Measurements from ENCODE around the gene NRIP2. TPM values are rescaled to one million over a fixed set of nuclear protein-coding genes. Genes with fewer than 3 reads are reported as not detected.
A peak's percentile ranks its signal among the peaks of the same experiment; 100 is the strongest.
"Not testable (repeated sequence)": the region's sequence is repeated elsewhere in the genome, so short reads cannot be mapped to it uniquely, and the experiment has no call there.

The NRIP2 gene
- total RNA-seq, 1 experiment from 2014 or later, result not detected

DNA sequence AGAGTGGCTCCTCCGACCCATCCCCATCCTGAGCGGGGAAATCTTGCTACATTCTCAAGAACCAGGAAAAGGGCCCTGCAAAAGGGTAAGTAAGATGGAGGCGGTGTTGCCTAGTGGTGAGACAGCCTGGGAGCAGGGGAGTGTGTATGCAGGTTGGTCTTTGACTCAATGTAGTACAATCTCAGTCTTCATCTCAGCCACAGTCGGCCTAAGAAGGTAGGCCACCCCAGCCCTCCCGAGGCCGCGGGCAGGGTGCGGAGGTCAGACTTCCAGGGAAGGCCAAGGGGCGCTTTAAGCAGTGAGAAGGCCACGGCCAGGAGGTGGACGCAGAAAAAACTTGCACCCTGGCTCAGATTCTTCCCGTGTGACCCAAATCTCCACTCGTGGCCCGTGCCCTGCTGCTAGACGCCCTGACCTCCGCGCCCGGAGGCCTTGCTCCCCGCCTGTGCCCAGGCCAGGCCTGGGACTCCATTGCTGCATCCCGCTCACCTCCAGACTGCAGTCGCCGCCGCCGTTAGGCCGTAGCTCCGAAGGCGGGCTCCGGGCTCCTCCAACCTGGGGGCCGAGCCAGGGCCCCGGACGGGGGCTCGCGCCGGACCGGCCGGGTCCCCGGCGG is 41.7 kb upstream of the NRIP2 start:
- Histone ChIP-seq H3K9me3 (ENCODE audit: control insufficient read depth, insufficient read depth, low read depth, low read length) (no peaks in the 10 kb centered on the region), H3K4me1 (ENCODE audit: control insufficient read depth, insufficient read depth, low read length) (peaks cover 7% of the 10 kb centered on the region), H3K4me3 (ENCODE audit: low read depth in 2 of 2, low read length in 2 of 2) (peak overlapping the region; percentile 83 to 95), H3K36me3 (ENCODE audit: control insufficient read depth, insufficient read depth, low read length) (peaks cover 5% of the 10 kb centered on the region), H3K27me3 (ENCODE audit: control insufficient read depth, insufficient read depth, low read length) (no peaks in the 10 kb centered on the region), H3K27ac (ENCODE audit: low read length) (peak overlapping the region; percentile 96)
- peak; percentile 85 for ATAC-seq
- POLR2A ChIA-PET, result interaction anchor here (0.7 kb wide), 1 partner anchor 96 kb away, joined by 9 read pairs; no protein-coding TSS in a partner anchor
- BruUV-seq (replicated peaks), result no TSS peak
- intact Hi-C loops (cut with micrococcal nuclease; ENCODE audit: unreplicated experiment), result no loop called here
- DNase-seq (ENCODE audit: low read depth, low spot score), result no peak
- CTCF ChIA-PET, result interaction anchor here (0.8 kb wide), 1 partner anchor 197 kb away, joined by 3 read pairs; no protein-coding TSS in a partner anchor
- TF ChIP-seq, protein P1, sequence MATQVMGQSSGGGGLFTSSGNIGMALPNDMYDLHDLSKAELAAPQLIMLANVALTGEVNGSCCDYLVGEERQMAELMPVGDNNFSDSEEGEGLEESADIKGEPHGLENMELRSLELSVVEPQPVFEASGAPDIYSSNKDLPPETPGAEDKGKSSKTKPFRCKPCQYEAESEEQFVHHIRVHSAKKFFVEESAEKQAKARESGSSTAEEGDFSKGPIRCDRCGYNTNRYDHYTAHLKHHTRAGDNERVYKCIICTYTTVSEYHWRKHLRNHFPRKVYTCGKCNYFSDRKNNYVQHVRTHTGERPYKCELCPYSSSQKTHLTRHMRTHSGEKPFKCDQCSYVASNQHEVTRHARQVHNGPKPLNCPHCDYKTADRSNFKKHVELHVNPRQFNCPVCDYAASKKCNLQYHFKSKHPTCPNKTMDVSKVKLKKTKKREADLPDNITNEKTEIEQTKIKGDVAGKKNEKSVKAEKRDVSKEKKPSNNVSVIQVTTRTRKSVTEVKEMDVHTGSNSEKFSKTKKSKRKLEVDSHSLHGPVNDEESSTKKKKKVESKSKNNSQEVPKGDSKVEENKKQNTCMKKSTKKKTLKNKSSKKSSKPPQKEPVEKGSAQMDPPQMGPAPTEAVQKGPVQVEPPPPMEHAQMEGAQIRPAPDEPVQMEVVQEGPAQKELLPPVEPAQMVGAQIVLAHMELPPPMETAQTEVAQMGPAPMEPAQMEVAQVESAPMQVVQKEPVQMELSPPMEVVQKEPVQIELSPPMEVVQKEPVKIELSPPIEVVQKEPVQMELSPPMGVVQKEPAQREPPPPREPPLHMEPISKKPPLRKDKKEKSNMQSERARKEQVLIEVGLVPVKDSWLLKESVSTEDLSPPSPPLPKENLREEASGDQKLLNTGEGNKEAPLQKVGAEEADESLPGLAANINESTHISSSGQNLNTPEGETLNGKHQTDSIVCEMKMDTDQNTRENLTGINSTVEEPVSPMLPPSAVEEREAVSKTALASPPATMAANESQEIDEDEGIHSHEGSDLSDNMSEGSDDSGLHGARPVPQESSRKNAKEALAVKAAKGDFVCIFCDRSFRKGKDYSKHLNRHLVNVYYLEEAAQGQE (IDR thresholded peaks at IDR 0.05; ENCODE audit: insufficient read depth in 1 of 2, low read depth in 2 of 2, low read length in 1 of 2), result no peak
- TF ChIP-seq POLR2AphosphoS5 (IDR thresholded peaks at IDR 0.05; ENCODE audit: low read depth, low read length) (no peak), SIN3A (IDR thresholded peaks at IDR 0.05; ENCODE audit: borderline replicate concordance, insufficient read depth, low read depth, low read length) (peak; percentile 39; the same call in 1 of the 2 replicates)
- in situ Hi-C loops (cut with HindIII; ENCODE audit: low pct_unique_long_range_greater_than_20kb, low sequenced_read_pairs), result no loop called here

DNA sequence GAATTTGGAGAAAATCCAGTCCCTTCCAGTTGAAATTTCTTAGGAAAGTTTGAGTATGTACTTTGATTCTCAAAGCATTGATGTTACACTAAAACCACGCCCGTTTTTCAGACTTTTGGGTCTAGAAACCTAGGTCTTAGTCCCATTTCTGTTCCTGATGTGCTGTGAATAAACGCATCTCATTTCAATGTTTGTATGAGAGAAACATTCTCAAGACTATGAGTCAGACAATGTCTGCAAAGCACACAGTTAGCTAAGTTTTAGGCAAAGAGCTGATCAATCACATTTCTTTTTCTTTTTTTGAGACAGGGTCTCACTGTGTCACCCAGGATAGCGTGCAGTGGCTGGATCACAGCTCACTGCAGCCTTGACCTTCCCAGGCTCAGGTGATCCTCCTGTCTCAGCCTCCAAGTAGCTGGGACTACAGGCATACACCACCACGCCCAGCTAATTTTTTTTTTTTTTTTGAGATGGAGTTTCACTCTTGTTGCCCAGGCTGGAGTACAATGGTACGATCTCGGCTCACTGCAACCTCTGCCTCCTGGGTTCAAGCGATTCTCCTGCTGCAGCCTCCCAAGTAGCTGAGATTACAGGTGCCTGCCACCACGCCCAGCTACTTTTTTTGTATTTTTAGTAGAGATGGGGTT is 34.3 kb upstream of the NRIP2 start:
- DNase-seq (ENCODE audit: low read depth, low spot score); intact Hi-C loops (cut with micrococcal nuclease; ENCODE audit: unreplicated experiment); H3K27me3 ChIP-seq (ENCODE audit: control insufficient read depth, insufficient read depth, low read length); in situ Hi-C loops (cut with HindIII; ENCODE audit: low pct_unique_long_range_greater_than_20kb, low sequenced_read_pairs); H3K4me1 ChIP-seq (ENCODE audit: control insufficient read depth, insufficient read depth, low read length); ATAC-seq; H3K36me3 ChIP-seq (ENCODE audit: control insufficient read depth, insufficient read depth, low read length); H3K4me3 ChIP-seq (ENCODE audit: low read depth in 2 of 2, low read length in 2 of 2); H3K9me3 ChIP-seq (ENCODE audit: control insufficient read depth, insufficient read depth, low read depth, low read length); BruUV-seq (replicated peaks); H3K27ac ChIP-seq (ENCODE audit: low read length): not testable (repeated sequence)
- POLR2A ChIA-PET, result interaction anchor here (0.7 kb wide), 1 partner anchor 24 kb away, joined by 7 read pairs; no protein-coding TSS in a partner anchor
- CTCF ChIA-PET, result interaction anchor here (0.6 to 0.7 kb wide), 2 partner anchors 22 to 76 kb away, joined by 3 to 4 read pairs; no protein-coding TSS in a partner anchor

DNA sequence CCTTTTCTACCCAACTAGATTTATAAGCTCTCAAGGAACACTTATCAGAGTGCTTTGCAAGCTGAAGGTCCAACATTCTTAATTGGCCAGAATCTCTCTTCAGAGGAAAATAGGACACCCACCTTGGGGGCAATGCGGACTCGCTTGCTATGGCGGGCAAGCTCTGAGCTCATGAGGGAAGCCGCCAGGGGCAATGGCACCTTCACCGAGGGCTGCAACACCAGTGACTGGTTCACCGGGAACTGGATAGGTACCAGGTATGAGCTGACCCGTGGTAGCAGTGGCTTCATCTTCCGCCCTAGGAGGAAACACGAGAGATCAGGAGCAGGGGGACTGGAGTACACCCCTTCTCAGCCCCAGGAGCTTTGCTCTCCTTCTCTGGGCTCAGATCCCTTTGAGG is 29.4 kb upstream of the NRIP2 start:
- no peak for DNase-seq (ENCODE audit: low read depth, low spot score)
- no peak for TF ChIP-seq TCF7L2 (IDR thresholded peaks at IDR 0.05; ENCODE audit: low read depth, low read length)
- TF ChIP-seq POLR2AphosphoS5 (IDR thresholded peaks at IDR 0.05; ENCODE audit: low read depth, low read length), result no peak
- TF ChIP-seq, protein P2, sequence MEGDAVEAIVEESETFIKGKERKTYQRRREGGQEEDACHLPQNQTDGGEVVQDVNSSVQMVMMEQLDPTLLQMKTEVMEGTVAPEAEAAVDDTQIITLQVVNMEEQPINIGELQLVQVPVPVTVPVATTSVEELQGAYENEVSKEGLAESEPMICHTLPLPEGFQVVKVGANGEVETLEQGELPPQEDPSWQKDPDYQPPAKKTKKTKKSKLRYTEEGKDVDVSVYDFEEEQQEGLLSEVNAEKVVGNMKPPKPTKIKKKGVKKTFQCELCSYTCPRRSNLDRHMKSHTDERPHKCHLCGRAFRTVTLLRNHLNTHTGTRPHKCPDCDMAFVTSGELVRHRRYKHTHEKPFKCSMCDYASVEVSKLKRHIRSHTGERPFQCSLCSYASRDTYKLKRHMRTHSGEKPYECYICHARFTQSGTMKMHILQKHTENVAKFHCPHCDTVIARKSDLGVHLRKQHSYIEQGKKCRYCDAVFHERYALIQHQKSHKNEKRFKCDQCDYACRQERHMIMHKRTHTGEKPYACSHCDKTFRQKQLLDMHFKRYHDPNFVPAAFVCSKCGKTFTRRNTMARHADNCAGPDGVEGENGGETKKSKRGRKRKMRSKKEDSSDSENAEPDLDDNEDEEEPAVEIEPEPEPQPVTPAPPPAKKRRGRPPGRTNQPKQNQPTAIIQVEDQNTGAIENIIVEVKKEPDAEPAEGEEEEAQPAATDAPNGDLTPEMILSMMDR (IDR thresholded peaks at IDR 0.05), result no peak
- no peak for TF ChIP-seq SIN3A (IDR thresholded peaks at IDR 0.05; ENCODE audit: borderline replicate concordance, insufficient read depth, low read depth, low read length)
- TF ChIP-seq, protein P1 (IDR thresholded peaks at IDR 0.05; ENCODE audit: insufficient read depth in 1 of 2, low read depth in 2 of 2, low read length in 1 of 2), result no peak
- ChIA-PET CTCF (interaction anchor here (0.9 kb wide), 1 partner anchor 9 kb away, joined by 3 read pairs; no protein-coding TSS in a partner anchor), POLR2A (no interaction called here)
- H3K27ac ChIP-seq (ENCODE audit: low read length), result no peak overlapping the region
- ATAC-seq, result no peak
- H3K4me3 ChIP-seq (ENCODE audit: low read depth in 2 of 2, low read length in 2 of 2), result no peak overlapping the region
- H3K36me3 ChIP-seq (ENCODE audit: control insufficient read depth, insufficient read depth, low read length), result peaks cover 3% of the 10 kb centered on the region
- intact Hi-C loops (cut with micrococcal nuclease; ENCODE audit: unreplicated experiment) (no loop called here), in situ Hi-C loops (cut with HindIII; ENCODE audit: low pct_unique_long_range_greater_than_20kb, low sequenced_read_pairs) (no loop called here)
- H3K27me3 ChIP-seq (ENCODE audit: control insufficient read depth, insufficient read depth, low read length), result no peaks in the 10 kb centered on the region
- BruUV-seq (replicated peaks), result no TSS peak
- H3K9me3 ChIP-seq (ENCODE audit: control insufficient read depth, insufficient read depth, low read depth, low read length), result no peaks in the 10 kb centered on the region
- no peaks in the 10 kb centered on the region for H3K4me1 ChIP-seq (ENCODE audit: control insufficient read depth, insufficient read depth, low read length)

DNA sequence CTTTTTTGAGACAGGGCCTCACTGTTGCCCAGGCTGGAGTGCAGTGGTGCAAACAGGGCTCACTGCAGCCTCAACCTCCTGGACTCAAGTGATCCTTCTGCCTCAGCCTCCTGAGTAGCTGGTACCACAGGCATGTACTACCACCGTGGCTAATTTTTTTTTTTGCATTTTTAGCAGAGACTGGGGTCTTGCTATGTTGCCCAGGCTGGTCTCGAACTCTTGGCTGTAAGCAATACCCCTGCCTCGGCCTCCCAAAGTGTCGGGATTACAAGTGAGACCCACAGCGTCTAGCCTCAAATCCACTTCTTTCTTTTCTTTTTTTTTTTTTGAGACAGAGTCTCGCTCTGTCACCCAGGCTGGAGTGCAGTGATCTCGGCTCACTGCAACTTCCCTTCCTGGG is 28.6 kb upstream of the NRIP2 start:
- H3K36me3 ChIP-seq (ENCODE audit: control insufficient read depth, insufficient read depth, low read length); H3K4me1 ChIP-seq (ENCODE audit: control insufficient read depth, insufficient read depth, low read length); intact Hi-C loops (cut with micrococcal nuclease; ENCODE audit: unreplicated experiment); H3K9me3 ChIP-seq (ENCODE audit: control insufficient read depth, insufficient read depth, low read depth, low read length); BruUV-seq (replicated peaks); CTCF ChIA-PET; H3K27me3 ChIP-seq (ENCODE audit: control insufficient read depth, insufficient read depth, low read length); ATAC-seq; H3K4me3 ChIP-seq (ENCODE audit: low read depth in 2 of 2, low read length in 2 of 2); DNase-seq (ENCODE audit: low read depth, low spot score); POLR2A ChIA-PET; in situ Hi-C loops (cut with HindIII; ENCODE audit: low pct_unique_long_range_greater_than_20kb, low sequenced_read_pairs); H3K27ac ChIP-seq (ENCODE audit: low read length): not testable (repeated sequence)

Data from Panc1 (cell line).